Measurements from ENCODE around the gene CYP3A7. TPM values are rescaled to one million over a fixed set of nuclear protein-coding genes. Genes with fewer than 3 reads are reported as not detected.
A peak's percentile ranks its signal among the peaks of the same experiment; 100 is the strongest.

The CYP3A7 gene
- total and polyA plus RNA-seq, 9 of the 15 experiments (the other 6 are each of a cell fraction or from before 2014, with no cell fraction given), result 0.20 TPM; not detected in 8

DNA sequence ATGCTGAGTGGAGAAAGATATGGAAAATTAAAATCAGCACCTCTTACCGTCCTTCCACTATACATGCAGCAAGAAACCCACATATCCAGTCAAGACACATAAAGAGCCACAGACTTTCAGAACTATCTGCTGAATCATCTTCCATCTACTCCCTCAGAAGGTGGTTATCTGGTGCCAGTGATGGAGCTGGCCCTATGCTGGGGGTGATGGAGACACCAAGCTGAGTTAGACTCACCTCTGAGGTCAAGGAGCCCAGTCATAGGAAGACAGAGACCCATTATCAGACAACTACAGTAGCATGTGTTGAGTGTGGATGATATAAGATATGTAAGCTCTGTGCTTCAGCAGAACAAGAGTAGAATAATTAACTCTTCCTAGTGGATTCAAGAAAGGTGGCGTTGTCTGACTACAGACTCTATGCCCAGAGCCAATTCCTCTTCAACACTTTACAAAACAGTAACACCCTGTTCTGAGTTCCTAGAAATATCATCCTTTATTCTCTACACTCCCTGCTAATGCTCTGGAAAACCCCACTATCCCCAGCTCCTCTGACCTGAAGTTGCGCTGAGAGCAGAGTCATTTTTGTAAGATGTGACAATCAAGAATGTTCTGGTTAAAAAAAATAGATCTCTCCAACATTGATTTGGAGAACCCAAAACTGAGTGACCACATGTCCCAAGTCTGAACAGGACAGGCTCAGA, 69.5 kb downstream of the CYP3A7 start (continued):
- TF ChIP-seq, protein P1, sequence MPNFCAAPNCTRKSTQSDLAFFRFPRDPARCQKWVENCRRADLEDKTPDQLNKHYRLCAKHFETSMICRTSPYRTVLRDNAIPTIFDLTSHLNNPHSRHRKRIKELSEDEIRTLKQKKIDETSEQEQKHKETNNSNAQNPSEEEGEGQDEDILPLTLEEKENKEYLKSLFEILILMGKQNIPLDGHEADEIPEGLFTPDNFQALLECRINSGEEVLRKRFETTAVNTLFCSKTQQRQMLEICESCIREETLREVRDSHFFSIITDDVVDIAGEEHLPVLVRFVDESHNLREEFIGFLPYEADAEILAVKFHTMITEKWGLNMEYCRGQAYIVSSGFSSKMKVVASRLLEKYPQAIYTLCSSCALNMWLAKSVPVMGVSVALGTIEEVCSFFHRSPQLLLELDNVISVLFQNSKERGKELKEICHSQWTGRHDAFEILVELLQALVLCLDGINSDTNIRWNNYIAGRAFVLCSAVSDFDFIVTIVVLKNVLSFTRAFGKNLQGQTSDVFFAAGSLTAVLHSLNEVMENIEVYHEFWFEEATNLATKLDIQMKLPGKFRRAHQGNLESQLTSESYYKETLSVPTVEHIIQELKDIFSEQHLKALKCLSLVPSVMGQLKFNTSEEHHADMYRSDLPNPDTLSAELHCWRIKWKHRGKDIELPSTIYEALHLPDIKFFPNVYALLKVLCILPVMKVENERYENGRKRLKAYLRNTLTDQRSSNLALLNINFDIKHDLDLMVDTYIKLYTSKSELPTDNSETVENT (CRISPR knock-in tag; IDR thresholded peaks at IDR 0.05), result 0 out of 2 replicates have a peak, but pooled peaks have one; percentile 15
- TF ChIP-seq RB1 (IDR thresholded peaks at IDR 0.05; ENCODE audit: low read depth), result no peak
- TF ChIP-seq FOXK2 (conservative IDR thresholded peaks at IDR 0.05 in 1 of 2, IDR thresholded peaks at IDR 0.05 in 1 of 2; ENCODE audit: low read depth in 2 of 2), result peak in 1 of 2 experiments; percentile 72; a peak in 2 of 4 replicates
- TF ChIP-seq FOXM1 (IDR thresholded peaks at IDR 0.05; ENCODE audit: low read depth), result peak; percentile 96
- TF ChIP-seq FOXM1 (CRISPR knock-in tag; IDR thresholded peaks at IDR 0.05; ENCODE audit: low read depth), result no peak
- no peak for TF ChIP-seq ZNF143 (CRISPR knock-in tag; IDR thresholded peaks at IDR 0.05)
- TF ChIP-seq, protein P2, sequence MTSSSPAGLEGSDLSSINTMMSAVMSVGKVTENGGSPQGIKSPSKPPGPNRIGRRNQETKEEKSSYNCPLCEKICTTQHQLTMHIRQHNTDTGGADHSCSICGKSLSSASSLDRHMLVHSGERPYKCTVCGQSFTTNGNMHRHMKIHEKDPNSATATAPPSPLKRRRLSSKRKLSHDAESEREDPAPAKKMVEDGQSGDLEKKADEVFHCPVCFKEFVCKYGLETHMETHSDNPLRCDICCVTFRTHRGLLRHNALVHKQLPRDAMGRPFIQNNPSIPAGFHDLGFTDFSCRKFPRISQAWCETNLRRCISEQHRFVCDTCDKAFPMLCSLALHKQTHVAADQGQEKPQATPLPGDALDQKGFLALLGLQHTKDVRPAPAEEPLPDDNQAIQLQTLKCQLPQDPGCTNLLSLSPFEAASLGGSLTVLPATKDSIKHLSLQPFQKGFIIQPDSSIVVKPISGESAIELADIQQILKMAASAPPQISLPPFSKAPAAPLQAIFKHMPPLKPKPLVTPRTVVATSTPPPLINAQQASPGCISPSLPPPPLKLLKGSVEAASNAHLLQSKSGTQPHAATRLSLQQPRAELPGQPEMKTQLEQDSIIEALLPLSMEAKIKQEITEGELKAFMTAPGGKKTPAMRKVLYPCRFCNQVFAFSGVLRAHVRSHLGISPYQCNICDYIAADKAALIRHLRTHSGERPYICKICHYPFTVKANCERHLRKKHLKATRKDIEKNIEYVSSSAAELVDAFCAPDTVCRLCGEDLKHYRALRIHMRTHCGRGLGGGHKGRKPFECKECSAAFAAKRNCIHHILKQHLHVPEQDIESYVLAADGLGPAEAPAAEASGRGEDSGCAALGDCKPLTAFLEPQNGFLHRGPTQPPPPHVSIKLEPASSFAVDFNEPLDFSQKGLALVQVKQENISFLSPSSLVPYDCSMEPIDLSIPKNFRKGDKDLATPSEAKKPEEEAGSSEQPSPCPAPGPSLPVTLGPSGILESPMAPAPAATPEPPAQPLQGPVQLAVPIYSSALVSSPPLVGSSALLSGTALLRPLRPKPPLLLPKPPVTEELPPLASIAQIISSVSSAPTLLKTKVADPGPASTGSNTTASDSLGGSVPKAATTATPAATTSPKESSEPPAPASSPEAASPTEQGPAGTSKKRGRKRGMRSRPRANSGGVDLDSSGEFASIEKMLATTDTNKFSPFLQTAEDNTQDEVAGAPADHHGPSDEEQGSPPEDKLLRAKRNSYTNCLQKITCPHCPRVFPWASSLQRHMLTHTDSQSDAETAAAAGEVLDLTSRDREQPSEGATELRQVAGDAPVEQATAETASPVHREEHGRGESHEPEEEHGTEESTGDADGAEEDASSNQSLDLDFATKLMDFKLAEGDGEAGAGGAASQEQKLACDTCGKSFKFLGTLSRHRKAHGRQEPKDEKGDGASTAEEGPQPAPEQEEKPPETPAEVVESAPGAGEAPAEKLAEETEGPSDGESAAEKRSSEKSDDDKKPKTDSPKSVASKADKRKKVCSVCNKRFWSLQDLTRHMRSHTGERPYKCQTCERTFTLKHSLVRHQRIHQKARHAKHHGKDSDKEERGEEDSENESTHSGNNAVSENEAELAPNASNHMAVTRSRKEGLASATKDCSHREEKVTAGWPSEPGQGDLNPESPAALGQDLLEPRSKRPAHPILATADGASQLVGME (CRISPR knock-in tag; IDR thresholded peaks at IDR 0.05), result peak; percentile 86; the same call in 1 of the 2 replicates
- TF ChIP-seq NR2C2 (CRISPR knock-in tag; IDR thresholded peaks at IDR 0.05), result no peak
- TF ChIP-seq NR2C2 (tag; IDR thresholded peaks at IDR 0.05), result peak; percentile 55; the same call in 1 of the 2 replicates
- TF ChIP-seq ZNF253 (CRISPR knock-in tag; conservative IDR thresholded peaks at IDR 0.05), result no peak
- TF ChIP-seq JUND (IDR thresholded peaks at IDR 0.05; ENCODE audit: borderline replicate concordance, low read depth, low read length), result peak; percentile 83
- TF ChIP-seq JUND (tag; IDR thresholded peaks at IDR 0.05; ENCODE audit: borderline replicate concordance, low read depth, low read length), result peak; percentile 87; the same call in 2 of the 3 replicates
- TF ChIP-seq MCM2 (IDR thresholded peaks at IDR 0.05; ENCODE audit: low read depth), result no peak
- TF ChIP-seq, protein P3, sequence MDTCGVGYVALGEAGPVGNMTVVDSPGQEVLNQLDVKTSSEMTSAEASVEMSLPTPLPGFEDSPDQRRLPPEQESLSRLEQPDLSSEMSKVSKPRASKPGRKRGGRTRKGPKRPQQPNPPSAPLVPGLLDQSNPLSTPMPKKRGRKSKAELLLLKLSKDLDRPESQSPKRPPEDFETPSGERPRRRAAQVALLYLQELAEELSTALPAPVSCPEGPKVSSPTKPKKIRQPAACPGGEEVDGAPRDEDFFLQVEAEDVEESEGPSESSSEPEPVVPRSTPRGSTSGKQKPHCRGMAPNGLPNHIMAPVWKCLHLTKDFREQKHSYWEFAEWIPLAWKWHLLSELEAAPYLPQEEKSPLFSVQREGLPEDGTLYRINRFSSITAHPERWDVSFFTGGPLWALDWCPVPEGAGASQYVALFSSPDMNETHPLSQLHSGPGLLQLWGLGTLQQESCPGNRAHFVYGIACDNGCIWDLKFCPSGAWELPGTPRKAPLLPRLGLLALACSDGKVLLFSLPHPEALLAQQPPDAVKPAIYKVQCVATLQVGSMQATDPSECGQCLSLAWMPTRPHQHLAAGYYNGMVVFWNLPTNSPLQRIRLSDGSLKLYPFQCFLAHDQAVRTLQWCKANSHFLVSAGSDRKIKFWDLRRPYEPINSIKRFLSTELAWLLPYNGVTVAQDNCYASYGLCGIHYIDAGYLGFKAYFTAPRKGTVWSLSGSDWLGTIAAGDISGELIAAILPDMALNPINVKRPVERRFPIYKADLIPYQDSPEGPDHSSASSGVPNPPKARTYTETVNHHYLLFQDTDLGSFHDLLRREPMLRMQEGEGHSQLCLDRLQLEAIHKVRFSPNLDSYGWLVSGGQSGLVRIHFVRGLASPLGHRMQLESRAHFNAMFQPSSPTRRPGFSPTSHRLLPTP (IDR thresholded peaks at IDR 0.05; ENCODE audit: borderline replicate concordance, extremely low read depth, insufficient read length), result no peak
- no peak for TF ChIP-seq ZNF77 (CRISPR knock-in tag; IDR thresholded peaks at IDR 0.05)
- TF ChIP-seq ZNF431 (CRISPR knock-in tag; IDR thresholded peaks at IDR 0.05), result no peak
- TF ChIP-seq ZNF507 (tag; conservative IDR thresholded peaks at IDR 0.05), result no peak
